HG03354 (cell line): Measurements from ENCODE around the gene CDIPT.
"Not testable (repeated sequence)": the region's sequence is repeated elsewhere in the genome, so short reads cannot be mapped to it uniquely, and the experiment has no call there.

Experiments used
- ATAC-seq: cut with Tn5 transposase; IDR thresholded peaks from one replicate; pipeline ENCODE4 v1.9.1; 2021; ENCODE audit warnings: mild to moderate bottlenecking; ENCODE audit not compliant: unreplicated experiment, poor library complexity, severe bottlenecking

The CDIPT gene

DNA sequence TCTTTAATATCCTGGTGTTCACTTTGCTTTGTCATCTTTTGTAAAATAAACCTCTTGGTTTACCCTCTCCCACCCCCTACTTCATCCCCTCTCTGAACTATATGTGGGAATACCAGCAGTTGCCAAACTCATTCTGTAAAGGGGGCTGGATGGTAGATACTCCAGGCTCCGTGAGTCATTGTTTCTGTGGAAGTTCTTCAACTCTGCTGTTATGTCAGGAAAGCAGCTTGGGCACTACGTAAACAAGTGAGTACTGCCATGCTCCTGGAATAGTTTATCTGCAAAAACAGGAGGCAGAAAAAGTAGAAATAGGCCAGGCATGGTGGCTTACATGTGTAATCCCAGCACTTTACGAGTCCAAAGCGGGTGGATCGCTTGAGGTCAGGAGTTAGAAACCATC, 25.2 kb downstream of the CDIPT start:
- no peak for ATAC-seq

GRCh38 chr16:29836623-29837022, 26.4 kb downstream of the CDIPT start:
- ATAC-seq = no peak

- no peak for ATAC-seq
These were observed 27.1 kb downstream of the CDIPT start for GRCh38 chr16:29835926-29836325.

DNA sequence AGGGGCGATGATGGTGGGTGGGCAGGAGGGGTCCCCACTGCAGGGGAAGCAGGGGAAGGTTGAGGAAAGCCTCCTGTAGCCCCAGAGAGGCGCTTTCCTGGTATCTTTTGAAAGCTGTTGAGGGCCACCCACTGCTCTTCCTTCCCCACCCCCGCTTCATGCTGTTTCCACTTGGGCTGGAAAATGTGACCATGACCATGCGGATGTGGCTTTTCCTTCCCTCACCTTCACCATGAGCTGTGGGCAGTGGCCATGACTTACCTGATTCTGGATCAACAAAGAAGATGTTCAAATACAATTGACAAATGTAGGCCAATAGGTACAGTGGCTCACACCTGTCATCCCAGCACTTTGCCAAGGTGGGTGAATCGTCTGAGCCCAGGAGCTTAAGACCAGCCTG, 28.9 kb downstream of the CDIPT start:
- ATAC-seq = no peak

GRCh38 chr16:29833219-29833618, 29.8 kb downstream of the CDIPT start:
- ATAC-seq = not testable (repeated sequence)

GRCh38 chr16:29831490-29831889, 31.5 kb downstream of the CDIPT start:
- ATAC-seq = no peak

DNA sequence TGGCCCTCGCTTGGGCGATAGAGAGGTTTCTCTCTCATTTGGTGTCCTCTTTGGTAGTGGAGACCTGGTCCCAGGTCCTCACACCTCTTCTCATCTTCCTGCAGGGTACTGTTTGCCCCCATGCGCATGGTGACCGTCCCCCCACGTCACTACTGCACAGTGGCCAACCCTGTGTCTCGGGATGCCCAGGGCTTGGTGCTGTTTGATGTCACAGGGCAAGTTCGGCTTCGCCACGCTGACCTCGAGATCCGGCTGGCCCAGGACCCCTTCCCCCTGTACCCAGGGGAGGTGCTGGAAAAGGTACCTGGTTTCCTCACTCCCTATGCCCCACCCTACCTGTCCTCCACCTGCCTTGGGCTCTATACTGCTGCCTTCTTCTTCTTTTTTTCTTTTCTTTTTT, 32.3 kb downstream of the CDIPT start:
- ATAC-seq = no peak

GRCh38 chr16:29826342-29826695, 36.7 kb downstream of the CDIPT start:
- ATAC-seq = no peak

DNA sequence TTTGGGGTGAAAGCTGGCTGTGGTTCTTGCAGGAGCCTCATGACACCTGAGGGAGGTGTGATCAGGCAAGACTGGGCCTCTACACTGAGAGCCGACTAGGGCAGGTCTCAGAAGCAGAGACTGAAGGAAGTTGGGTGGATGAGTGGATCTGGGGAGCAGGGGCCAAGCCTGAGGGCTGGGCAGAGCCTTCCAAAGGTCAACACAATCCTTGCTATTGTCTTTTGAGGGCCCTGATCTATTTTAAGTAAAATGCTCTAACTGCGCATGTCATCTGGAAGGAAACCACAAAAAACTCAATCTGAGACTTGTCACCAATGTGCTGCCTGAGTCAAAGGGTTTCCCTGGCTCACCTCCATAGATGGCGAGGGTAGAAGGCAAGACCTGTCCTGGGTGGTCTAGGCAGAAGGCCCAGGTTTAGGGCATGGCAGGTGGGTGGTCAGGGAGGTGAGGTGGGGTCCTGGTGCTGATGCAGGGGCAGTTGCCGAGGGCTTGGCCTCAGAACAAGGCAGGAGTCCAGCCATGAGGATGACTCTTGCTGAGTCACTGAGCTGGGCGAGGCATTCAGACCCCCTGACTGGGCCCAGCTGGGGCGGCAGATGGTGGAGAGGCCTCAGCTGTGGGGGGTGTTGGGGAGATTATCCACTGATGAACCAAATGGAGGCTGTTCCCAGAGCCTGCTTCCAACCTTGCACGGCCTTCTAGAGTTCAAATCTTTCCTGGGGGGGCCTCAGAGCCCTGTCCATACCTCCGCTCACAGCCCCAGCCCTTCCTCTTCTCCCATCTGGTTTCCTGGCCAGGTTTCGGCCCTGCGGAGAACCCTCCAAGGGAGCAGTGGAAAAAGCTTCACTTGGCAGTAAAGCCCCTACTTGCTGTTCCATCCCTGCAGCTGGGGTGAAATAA, 37.6 kb downstream of the CDIPT start:
- no peak for ATAC-seq

DNA sequence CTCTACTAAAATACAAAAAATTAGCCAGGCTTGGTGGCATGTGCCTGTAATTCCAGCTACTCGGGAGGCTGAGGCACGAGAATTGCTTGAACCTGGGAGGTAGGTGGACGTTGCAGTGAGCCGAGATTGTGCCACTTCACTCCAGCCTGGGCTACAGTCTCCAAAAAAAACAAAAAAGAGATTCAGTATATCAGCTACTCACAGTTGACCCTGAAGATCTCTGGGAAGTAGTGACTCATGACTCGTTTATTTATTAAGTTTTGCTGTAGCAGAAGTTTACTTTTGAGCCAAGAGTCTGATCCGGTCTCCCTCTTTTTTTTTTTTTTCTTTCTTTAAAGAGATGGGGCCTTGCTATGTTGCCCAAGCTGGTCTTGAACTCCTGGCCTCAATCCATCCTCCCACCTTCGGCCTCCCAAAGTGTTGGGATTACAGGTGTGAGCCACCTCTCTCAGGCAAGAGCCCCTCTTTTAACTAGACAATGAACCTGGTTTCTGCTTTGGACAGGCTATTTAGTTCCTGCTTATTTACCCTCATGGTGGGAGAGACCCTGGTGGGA, 38.4 kb downstream of the CDIPT start:
- ATAC-seq = no peak

DNA sequence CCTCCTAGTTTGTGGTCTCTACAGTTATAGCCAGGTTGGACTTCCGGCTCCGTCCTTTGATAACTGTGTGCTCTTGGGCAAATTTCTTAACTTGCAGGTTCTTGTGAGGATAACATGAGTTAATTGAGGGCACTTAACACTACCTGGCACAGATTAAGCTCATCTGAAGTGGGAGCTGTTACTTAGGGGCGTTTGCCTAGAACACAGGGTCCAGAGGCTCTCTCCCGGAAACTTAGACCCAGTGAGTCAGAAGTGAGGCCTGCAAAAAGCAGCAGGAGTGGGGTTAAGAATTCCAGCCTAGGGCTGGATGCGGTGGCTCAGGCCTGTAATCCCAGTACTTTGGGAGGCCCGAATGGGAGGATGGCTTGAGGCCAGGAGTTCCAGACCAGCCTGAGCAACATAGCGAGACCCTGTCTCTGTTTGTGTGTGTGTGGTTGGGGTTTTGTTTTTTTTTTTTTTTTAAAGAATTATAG, 41.3 kb downstream of the CDIPT start:
- no peak for ATAC-seq

- ATAC-seq = peak; percentile 45
These were observed 42.0 kb downstream of the CDIPT start for GRCh38 chr16:29820730-29821642.

- ATAC-seq = peak; percentile 22
These were observed 42.7 kb downstream of the CDIPT start, which contains the start of gene MVP for GRCh38 chr16:29820271-29820701. TSS of gene MVP (plus strand) at chr16:29820462. CDS start at chr16:29830550, 10,088 bp downstream.

DNA sequence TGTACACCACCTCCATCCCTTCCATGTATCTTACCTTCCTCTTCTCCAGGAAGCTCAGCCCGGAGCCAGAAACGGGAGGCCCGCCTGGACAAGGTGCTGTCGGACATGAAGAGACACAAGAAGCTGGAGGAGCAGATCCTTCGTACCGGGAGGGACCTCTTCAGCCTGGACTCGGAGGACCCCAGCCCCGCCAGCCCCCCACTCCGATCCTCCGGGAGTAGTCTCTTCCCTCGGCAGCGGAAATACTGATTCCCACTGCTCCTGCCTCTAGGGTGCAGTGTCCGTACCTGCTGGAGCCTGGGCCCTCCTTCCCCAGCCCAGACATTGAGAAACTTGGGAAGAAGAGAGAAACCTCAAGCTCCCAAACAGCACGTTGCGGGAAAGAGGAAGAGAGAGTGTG, 43.5 kb downstream of the CDIPT start:
- no peak for ATAC-seq

- ATAC-seq = no peak
These were observed 44.9 kb downstream of the CDIPT start for GRCh38 chr16:29818082-29818481.

- peak; percentile 9 for ATAC-seq
These were observed 46.2 kb downstream of the CDIPT start for GRCh38 chr16:29816694-29817441.

GRCh38 chr16:29815793-29816693, 47.0 kb downstream of the CDIPT start, which contains the start of gene PAGR1:
TSS of gene PAGR1 (plus strand) at chr16:29816152. CDS start at chr16:29816526, 374 bp downstream.
- ATAC-seq = peak; percentile 63

DNA sequence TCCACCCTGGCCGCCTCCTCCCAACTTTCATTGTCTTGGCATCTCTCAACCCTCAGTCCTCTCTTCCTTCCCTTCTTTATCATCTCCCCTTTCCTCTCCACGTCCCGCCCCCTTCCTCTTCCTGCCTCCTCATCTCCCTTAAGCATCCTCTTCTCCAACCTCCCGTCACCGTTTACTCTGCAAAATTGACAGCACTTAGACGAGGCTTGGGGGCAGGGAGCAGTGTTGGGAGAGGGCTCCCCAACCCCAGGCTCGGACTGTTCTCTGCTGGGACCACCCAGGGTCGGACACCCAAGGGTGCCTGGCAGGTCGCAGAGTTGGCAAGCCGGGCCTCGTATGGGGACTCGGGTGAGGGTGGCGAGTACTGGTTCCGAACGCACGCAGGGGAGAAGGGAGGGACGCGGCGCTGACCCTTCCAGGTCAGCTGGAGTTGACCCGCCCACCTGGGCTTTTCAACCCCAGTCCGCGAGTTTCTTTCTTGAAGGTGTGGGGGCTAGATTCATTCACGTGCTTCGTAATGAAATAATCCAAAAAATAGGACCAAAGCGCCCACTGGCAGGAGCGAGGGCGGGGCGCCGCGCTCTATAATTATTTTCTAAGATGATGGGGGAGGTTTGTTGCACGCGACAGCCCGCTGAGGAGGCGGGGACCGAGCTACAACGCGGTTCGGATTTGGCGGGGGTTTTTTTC, 47.8 kb downstream of the CDIPT start:
- ATAC-seq = no peak
